ENCODE results near the gene PHGDH. TPM values are rescaled to one million over a fixed set of nuclear protein-coding genes. Genes with fewer than 3 reads are reported as not detected.

The PHGDH gene
- total and polyA plus RNA-seq, 9 of the 15 experiments (the other 6 are each of a cell fraction or from before 2014, with no cell fraction given), result 6.7 to 84.2 (median 36.2) TPM

DNA sequence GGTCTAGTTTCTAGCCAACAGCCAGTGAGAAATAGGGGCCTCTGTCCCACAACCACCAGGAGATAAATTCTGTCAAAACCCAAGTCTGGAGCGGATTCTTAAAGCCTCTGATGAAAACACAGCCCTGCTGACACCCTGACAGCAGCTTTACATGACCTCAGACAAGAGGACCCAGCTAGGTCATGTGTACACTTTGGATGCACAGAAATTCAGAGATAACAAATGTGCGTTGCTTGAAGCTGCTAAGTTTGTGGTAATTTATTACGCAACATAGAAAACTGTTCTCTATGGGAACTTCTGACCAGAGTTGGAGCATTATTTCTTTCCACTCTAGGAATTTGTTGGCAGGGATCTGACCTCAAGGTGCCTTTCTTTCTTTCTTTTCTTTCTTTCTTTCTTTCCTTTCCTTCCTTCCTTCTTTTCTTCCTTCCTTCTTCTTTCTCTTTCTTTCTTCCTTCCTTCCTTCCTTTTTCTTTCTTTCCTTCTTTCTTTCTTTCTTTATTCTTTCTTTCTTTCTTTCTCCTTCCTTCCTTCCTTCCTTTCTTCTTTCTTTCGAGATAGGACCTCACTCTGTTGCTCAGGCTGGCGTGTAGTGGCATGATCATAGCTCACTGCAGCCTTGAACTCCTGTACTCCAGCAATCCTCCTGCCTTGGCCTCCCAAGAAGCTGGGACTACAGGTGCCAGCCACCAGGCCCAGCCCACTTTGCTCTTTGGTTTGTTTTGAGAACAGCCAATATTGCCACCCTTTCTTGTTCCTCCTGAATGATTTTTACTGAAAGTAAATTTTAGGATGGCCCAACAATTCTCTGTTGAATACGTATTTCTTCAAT is 71.8 kb downstream of the PHGDH start:
- no TSS peak for BruUV-seq (replicated peaks)
- FAIRE-seq, result no peak
- TF ChIP-seq ZNF444 (CRISPR knock-in tag; IDR thresholded peaks at IDR 0.05) (no peak), ZNF311 (CRISPR knock-in tag; IDR thresholded peaks at IDR 0.05) (no peak), ESRRA (IDR thresholded peaks at IDR 0.05; ENCODE audit: borderline replicate concordance, low read depth) (peak; percentile 19; the same call in 1 of the 2 replicates), CEBPB (tag; IDR thresholded peaks at IDR 0.05) (peak; percentile 98), CXXC5 (CRISPR knock-in tag; IDR thresholded peaks at IDR 0.05) (peak; percentile 43; the same call in 1 of the 2 replicates), FOXA3 (CRISPR knock-in tag; conservative IDR thresholded peaks at IDR 0.05 in 1 of 2, IDR thresholded peaks at IDR 0.05 in 1 of 2) (peak in 1 of 2 experiments; percentile 40; a peak in 1 of 4 replicates), NR2C2 (CRISPR knock-in tag; IDR thresholded peaks at IDR 0.05) (no peak), NR2C2 (tag; IDR thresholded peaks at IDR 0.05) (peak; percentile 29; the same call in 1 of the 2 replicates), CEBPG (CRISPR knock-in tag; IDR thresholded peaks at IDR 0.05) (peak; percentile 25; the same call in 1 of the 2 replicates), CEBPG (tag; conservative IDR thresholded peaks at IDR 0.05 in 1 of 2, IDR thresholded peaks at IDR 0.05 in 1 of 2) (peak; percentile 95 to 99)
- TF ChIP-seq, protein P1, sequence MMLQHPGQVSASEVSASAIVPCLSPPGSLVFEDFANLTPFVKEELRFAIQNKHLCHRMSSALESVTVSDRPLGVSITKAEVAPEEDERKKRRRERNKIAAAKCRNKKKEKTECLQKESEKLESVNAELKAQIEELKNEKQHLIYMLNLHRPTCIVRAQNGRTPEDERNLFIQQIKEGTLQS (IDR thresholded peaks at IDR 0.05), result peak; percentile 34; the same call in 1 of the 2 replicates
- TF ChIP-seq, protein P1 (CRISPR knock-in tag; conservative IDR thresholded peaks at IDR 0.05), result no peak
- TF ChIP-seq, protein P2, sequence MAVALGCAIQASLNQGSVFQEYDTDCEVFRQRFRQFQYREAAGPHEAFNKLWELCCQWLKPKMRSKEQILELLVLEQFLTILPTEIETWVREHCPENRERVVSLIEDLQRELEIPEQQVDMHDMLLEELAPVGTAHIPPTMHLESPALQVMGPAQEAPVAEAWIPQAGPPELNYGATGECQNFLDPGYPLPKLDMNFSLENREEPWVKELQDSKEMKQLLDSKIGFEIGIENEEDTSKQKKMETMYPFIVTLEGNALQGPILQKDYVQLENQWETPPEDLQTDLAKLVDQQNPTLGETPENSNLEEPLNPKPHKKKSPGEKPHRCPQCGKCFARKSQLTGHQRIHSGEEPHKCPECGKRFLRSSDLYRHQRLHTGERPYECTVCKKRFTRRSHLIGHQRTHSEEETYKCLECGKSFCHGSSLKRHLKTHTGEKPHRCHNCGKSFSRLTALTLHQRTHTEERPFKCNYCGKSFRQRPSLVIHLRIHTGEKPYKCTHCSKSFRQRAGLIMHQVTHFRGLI (CRISPR knock-in tag; IDR thresholded peaks at IDR 0.05), result no peak
- TF ChIP-seq, protein P3, sequence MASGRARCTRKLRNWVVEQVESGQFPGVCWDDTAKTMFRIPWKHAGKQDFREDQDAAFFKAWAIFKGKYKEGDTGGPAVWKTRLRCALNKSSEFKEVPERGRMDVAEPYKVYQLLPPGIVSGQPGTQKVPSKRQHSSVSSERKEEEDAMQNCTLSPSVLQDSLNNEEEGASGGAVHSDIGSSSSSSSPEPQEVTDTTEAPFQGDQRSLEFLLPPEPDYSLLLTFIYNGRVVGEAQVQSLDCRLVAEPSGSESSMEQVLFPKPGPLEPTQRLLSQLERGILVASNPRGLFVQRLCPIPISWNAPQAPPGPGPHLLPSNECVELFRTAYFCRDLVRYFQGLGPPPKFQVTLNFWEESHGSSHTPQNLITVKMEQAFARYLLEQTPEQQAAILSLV (tag; IDR thresholded peaks at IDR 0.05), result peak; percentile 76
- TF ChIP-seq, protein P4, sequence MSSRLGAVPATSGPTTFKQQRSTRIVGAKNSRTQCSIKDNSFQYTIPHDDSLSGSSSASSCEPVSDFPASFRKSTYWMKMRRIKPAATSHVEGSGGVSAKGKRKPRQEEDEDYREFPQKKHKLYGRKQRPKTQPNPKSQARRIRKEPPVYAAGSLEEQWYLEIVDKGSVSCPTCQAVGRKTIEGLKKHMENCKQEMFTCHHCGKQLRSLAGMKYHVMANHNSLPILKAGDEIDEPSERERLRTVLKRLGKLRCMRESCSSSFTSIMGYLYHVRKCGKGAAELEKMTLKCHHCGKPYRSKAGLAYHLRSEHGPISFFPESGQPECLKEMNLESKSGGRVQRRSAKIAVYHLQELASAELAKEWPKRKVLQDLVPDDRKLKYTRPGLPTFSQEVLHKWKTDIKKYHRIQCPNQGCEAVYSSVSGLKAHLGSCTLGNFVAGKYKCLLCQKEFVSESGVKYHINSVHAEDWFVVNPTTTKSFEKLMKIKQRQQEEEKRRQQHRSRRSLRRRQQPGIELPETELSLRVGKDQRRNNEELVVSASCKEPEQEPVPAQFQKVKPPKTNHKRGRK (tag; IDR thresholded peaks at IDR 0.05), result peak; percentile 99

More for the DNA sequence above, 71.8 kb downstream of the PHGDH start:
- H3K36me3 ChIP-seq (ENCODE audit: control insufficient read depth, insufficient read depth, low read length), result no peaks in the 10 kb centered on the region
- H3K9me3 ChIP-seq (replicated peaks; ENCODE audit: control insufficient read depth, insufficient read depth, low read depth, low read length), result no peaks in the 10 kb centered on the region
- 0 out of 5 replicates have a peak, but pooled peaks cover 0 to under 1% of the 10 kb centered on the region in 2 experiments for H3K4me1 ChIP-seq (replicated peaks in 1 of 2; ENCODE audit: control insufficient read depth in 2 of 2, insufficient read depth in 2 of 2, low read length in 2 of 2)
- CTCF ChIA-PET (ENCODE audit: low intra/inter-chr PET ratio), result no interaction called here
- no peaks in the 10 kb centered on the region for H3K9me1 ChIP-seq (ENCODE audit: control insufficient read depth, insufficient read depth, low read length)
- no peaks in the 10 kb centered on the region for H4K20me1 ChIP-seq (replicated peaks; ENCODE audit: control insufficient read depth, insufficient read depth, low read length)
- ATAC-seq (no peak; the same call in 2 of the 3 replicates), DNase-seq (ENCODE audit: extremely low read depth in 1 of 4, low spot score in 3 of 4) (peak in 1 of 4 experiments; percentile 5)
- no peak overlapping the region for H3K9ac ChIP-seq (ENCODE audit: insufficient read depth in 1 of 2, low read depth in 2 of 2, low read length in 2 of 2)
- no peak overlapping the region for H2AFZ ChIP-seq (ENCODE audit: low read depth, low read length)
- H3K27ac ChIP-seq (ENCODE audit: extremely low read depth, low read depth, low read length), result no peak overlapping the region
- H3K4me3 ChIP-seq, result no peak overlapping the region
- peaks cover 11 to 23% of the 10 kb centered on the region in 2 experiments; a peak in 3 of 5 replicates for H3K27me3 ChIP-seq (ENCODE audit: control insufficient read depth in 2 of 2, insufficient read depth in 2 of 2, low read length in 2 of 2)
- no peak overlapping the region for H3K4me2 ChIP-seq (ENCODE audit: insufficient read depth, low read length)
- in situ Hi-C loops (cut with MboI), result no loop called here
- intact Hi-C loops (cut with micrococcal nuclease), result no loop called here
- 0% methylated on average over 6 of the region's 6 CpGs for WGBS (ENCODE audit: insufficient coverage, low coverage, missing lambda C conversion rate)
- POLR2A ChIA-PET, result interaction anchor here (1.9 kb wide), 1 partner anchor 12 kb away, joined by 5 read pairs; no protein-coding TSS in a partner anchor
- no peaks in the 10 kb centered on the region for H3K79me2 ChIP-seq (ENCODE audit: control insufficient read depth, insufficient read depth, low read length)

All from K562 (cell line).